GM19395 (cell line): Measurements from ENCODE around the gene TENM3.

Experiments
- ATAC-seq: cut with Tn5 transposase; IDR thresholded peaks from one replicate; pipeline ENCODE4 v1.9.1; 2021; ENCODE audit warnings: mild to moderate bottlenecking, moderate library complexity; ENCODE audit not compliant: unreplicated experiment

The TENM3 gene

DNA sequence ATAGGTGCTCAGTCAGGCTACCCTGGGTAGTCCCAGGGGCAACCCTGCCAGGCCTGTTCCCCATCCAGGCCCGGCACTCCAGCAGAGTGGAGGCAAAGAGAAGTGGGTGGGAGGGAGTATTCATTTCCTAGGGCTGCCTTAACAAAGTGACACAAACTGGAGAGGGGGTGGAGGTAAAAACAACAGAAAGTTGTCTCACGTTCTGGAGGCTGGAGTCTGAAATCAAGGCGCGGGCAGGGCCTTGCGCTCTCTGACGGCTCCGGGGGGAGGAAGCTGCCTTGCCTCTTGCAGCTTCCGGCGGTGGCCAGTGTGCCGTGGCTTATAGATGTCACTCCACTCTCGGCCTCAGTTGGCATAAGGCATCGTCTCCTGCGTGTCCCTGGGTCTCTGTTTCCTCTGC lies 583.2 kb downstream of the TENM3 start:
- ATAC-seq, result peak; percentile 57

DNA sequence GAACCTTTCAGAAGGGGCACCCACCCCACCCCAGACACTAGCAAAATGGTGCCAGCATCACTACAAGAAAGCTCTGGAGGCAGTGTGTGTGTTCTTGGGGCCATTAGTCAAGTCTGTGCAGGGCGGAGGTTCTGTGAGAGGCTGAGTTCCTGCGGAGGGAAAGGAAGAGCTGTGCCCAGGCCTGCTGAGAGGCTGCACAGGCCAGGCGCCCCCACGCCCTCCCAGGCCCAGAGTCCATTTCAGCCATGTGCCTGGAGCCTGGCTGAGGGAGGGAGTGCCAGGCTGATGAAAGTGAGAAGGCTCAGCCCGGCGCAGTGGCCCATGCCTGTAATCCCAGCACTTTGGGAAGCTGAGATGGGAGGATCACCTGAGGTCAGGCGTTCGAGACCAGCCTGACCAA lies 584.0 kb downstream of the TENM3 start:
- ATAC-seq, result no peak

DNA sequence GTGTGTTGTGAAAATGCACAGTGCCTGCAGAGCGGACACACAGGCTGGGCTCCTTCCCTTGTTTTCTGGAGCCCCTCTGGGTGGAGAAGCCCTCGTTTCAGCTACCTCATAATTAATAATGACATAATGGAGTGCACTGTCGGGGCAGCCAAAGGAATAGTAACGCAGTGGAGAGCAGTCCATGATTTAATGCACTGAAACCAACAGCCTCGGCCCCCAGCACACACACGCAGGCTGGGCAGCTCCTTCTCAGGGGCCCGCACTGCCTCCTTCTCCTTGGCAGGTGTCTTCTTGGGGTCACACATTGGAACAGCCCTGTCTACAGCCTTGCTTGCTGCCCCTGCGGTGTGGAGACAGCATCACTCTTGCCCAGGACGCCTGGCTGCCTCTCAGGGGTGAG lies 584.8 kb downstream of the TENM3 start:
- ATAC-seq, result no peak

DNA sequence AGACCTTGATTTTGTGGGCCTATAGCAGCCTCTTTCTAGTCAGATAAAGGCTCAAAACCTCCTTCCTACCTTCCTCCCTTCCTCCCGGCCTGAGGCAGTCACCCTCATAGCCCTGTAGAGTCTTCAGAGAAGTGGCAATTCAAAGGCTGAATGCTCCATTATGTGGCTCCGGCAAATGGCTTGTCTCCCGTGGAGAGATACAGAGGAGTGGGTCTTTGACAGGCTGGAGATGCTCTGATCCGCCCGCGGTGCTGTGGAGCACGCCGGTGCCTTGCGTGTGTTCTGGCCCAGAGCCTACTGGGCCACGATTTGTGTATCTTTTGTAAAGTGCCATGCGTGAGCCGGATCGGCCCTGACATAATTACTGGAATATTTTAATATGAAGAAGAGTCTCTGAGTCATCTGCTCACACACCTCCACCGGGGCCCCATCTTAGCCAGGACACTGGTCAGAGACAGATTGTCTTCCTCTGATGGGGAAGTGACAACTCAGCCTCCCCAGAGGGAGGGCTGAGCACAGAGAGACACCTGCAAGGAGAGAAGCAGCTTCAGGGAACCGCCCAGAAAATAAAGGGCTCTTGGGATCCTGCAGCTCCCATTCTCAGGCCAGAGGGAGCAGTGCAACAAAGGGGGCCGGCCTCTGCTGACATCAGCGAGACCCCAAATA lies 585.3 kb downstream of the TENM3 start:
- ATAC-seq, result peak; percentile 32

DNA sequence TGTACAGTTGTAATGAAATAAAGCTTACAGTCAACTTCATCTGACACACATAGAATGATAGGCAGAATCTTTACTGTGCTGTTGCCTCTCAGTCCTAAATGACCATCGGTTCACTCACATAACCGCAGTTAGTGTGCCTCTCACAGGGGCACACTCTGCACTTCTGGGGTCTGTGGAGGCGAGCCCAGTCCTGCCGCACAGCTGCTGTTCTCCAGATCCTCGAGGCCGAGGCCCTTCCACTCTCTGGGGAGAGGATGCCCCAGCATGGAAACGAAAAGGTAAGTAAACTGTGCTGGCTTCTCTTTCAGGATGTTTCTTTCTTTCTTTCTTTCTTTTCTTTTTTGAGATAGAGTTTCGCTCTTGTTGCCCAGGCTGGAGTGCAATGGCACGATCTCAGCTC lies 586.0 kb downstream of the TENM3 start:
- ATAC-seq, result no peak

DNA sequence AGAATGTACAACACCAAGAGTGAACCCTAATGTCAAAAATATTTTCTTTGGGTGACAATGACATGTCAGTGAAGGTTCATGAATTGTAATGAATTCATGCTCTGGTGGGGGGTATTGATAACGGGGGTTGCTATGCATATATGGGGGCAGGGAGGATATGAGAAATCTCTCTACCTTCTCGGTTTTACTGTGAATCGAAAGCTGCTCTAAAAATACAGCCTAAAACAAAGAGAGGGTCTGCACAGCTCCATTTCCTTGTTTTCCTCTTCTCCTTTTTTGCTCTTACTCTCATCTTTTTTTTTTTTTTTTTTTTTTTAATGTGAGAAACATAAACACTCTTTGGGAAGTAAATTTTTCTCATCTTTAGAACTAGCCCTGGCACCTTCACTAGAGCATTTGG lies 588.2 kb downstream of the TENM3 start:
- peak; percentile 34 for ATAC-seq

DNA sequence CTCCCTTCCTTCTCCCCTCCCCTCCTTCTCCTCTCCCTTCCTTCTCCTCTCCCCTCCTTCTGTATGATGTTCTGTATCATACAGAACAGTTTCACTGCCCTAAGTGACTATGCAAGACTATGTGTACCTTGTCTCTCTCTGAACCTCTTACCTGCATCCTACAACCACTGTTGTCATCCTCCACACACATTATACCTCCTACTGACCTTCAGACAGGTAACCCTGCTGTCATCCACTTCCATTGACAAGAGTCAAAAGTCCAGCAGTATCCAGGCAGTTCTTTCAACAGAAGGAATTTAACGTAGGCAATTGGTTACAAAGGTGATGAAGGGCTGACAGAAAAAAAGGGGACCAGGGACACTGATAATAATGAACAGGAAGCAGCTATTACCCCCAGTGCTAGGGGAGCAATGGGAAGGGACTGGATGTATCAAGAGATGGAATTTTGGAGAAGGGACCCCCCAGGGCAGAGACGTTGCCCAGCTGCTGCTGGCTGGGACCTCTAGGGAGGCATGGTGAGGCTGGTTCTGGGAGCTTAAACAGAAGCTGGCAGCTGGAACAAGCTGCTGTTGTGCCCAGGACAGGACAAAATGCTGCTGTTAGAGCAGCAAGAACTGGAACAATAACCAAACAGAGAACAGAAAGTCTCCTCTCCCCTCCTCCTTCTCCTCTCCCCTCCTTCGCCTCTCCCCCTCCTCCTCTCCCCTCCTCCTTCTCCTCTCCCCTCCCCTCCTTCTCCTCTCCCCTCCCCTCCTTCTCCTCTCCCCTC lies 589.3 kb downstream of the TENM3 start:
- ATAC-seq, result no peak

DNA sequence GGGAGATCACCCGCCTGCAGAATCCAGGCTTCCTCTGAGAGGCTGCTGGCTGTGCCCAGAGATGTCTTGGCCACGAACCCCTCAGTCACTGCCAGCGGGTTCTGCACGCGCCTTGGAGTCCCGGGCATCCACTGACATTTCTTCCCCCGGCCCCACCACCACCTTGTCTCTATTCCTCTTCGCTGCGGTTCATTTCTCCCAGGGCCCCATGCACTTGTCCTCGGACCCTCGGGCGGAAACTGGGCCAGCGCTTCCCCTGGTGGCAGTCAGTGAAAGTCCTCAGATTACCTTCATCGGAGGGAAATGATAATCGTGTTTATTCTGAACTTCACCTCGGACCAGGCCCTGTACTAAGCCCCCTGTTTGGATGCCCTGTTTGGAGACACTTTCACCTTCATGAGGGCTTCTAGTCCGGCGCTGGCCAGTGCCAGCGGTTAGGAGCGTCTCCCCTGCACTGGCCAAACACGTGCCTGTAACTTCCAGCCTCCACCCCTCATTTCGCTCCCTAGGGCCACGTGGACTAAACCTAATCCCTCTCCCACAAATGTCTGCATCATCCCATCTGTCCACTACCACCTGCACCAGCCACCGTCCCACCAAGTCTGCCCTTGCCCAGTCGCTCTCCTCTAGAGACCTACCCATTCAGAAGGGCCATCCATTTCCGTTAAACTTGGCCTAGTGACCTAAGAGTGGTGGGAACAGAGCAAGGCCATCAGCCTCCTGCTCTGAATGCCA lies 592.0 kb downstream of the TENM3 start:
- no peak for ATAC-seq

DNA sequence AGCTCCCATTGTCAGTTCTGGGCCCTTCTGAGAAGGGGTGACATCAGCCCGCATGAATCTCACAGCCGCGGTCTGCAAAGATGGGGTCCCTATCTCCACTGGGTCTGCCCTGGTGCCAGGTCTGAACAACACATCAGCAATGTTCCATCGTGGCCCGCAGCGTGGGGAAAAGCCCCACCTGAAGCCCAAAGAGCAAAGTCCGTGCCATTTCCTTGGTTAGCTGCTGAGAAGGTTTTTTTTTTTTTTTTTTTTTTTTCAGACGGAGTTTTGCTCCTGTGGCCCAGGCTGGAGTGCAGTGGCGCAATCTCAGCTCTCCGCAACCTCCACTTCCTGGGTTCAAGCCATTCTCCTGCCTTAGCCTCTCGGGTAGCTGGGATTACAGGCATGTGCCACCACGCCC lies 594.6 kb downstream of the TENM3 start:
- ATAC-seq, result no peak

DNA sequence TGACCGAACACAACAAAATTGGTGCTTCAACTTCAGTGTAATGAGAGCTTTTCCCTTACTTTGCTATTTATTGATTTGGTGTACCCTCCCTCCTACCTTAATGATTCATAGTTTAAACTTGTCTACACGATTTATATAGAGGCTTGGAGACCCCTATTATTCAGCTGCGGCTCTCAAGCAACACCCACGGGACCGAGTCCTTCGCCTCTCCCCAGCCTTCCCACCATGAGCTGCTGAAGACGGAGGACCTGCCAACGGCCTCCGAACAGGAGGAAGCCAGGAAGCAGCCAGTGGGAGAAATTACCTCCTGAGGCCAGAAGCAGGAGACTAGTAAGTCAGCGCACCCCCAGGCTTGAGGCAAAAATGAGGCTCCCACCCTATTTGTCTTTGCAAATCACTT lies 595.3 kb downstream of the TENM3 start:
- ATAC-seq, result no peak

DNA sequence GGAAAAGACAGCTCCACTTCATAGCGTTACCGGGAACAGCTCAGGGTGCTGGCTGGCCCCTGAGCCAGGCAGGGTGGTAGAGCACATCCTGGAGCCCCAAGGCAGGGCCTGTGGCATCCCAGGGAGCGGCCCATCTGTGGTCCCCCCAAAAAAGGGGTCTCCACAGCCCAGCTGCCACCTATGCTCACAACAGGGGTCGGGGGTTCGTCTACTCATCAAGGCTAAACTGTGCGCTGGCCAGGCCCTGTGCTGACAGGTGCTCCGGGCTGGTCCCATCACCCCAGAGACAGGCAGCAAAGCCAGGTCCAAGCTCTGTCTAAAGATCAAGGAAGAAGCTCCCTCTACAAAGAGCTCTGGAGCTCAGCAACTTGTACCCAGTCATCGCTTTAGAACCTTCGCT lies 596.1 kb downstream of the TENM3 start:
- no peak for ATAC-seq

DNA sequence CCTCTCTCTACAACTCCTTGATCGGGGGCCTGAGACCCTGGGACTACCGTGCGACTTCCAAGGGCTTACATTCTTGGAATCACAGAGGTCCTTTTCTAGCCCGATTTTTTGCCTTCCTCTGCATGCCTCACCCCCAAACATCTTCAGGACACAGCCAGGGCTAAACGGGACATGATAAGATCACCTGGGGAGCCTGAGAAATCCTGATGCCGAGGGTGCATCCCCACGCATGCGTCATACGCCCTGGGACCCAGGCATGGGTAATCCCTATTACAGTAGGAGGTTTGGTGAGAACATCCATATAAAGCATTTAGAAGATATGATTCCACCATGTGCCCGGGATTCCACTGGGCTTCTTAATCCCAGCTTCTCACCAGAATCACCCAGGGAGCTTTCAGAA lies 596.9 kb downstream of the TENM3 start:
- ATAC-seq, result no peak

DNA sequence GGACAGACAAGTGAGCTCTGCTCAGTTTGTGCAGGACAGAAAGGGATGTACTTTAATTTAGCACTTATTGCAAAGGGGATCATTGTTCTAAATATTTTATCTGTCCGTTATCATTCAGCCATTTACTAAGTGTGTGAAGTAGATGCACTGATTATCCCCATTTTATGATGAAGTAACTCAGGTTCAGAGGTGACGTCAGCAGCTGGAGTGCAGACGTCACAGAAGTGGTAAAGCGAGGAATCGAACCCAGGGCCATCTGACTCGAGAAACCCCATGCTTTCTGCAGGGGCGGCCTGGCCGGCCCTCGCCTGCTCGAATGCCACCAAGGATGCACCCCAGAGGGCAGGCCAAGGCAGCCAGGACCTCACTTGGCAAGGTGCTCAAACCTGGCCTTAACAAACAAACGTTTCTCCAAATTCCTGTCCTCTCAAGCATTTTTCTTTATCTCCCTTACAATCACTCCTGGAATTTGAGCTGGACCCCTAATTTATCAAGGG lies 599.0 kb downstream of the TENM3 start:
- ATAC-seq, result no peak

DNA sequence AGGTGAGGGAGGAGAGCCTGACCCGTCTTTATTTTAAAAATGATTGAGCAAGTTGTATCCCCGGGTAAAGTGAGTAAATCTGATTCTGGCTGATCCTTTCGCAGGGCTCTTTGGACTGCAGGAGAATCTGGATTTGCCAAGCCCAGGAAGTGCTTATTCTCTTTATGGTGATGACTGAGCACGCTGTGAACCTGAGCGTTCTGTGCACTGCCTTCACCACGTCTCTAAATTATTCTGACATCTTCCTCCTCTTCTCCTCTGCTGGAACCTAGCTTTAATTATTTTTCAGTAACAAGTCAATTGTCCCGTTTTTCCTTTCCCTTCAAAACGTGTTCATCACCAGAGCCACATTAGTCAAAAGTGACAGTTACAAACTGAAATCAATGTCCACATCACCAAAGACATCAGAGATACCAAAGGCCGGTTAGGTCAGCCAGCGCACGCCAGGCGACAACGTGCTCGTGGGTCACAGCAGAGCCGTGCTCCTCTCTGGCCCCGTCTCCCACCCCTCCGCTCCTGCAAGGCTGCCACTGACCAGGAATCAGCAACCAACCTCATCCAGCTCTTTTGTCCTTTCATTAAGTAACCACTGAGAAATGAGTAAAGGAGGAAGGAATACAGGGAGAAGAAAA lies 599.7 kb downstream of the TENM3 start:
- no peak for ATAC-seq

DNA sequence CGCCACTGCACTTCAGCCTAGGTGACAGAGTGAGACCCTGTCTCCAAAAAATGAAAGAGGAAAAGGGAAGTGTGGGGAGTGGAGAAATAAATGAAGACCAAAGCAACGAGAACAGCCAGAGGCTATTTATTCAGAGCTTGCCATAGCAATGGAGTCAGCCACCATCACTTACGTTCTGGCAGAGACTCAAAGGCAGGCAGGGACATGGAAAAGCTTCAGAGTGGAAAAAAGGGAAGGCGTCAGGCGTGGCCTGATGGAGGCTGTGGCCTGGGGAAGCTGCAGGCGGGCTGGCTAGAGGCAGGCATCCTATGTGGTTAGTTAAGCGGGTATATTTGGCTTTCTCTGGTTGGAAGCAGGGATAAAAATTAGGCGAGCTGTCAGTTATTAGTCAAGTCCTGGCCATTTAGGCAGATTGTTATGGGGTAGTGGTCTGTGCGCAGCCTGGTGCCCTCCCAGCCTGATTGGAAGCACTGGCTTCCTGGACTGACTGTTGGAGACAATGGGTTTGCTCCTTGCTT lies 600.7 kb downstream of the TENM3 start:
- ATAC-seq, result no peak

DNA sequence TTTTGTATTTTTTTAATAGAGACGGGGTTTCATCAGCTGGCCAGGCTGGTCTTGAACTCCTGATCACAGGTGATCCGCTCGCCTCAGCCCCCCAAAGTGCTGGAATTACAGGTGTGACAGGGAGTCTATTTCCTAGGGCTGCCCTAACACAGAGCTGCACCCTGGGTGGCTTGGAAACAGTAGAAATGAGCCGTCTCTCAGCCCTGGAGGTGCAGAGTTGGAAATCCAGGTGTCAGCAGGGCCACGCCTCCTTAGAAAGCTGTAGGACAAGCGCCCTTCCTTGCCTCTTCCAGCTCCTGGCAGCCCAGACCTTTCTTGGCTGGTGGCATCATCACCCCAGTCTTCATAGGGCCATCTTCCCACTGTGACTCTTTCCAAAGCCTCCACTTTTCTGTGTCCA lies 602.4 kb downstream of the TENM3 start:
- ATAC-seq, result no peak

DNA sequence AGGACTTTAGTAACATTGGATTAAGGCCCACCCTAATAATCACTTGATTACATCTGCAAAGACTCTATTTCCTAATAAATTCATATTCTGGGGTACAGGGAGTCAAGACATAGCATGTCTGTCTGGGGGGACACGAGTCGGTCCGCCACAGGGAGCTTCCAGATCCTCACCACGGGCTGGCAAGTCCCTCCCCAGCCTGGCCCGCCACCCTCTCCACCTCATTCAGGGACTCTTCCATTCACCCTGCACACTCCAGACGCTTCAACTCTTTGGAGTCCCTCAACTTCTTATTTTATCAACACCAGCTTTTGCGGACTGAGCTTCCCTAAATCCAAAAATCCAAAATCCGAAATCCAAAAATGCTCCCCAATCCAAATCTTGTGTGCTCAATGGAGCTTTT lies 602.8 kb downstream of the TENM3 start:
- no peak for ATAC-seq

DNA sequence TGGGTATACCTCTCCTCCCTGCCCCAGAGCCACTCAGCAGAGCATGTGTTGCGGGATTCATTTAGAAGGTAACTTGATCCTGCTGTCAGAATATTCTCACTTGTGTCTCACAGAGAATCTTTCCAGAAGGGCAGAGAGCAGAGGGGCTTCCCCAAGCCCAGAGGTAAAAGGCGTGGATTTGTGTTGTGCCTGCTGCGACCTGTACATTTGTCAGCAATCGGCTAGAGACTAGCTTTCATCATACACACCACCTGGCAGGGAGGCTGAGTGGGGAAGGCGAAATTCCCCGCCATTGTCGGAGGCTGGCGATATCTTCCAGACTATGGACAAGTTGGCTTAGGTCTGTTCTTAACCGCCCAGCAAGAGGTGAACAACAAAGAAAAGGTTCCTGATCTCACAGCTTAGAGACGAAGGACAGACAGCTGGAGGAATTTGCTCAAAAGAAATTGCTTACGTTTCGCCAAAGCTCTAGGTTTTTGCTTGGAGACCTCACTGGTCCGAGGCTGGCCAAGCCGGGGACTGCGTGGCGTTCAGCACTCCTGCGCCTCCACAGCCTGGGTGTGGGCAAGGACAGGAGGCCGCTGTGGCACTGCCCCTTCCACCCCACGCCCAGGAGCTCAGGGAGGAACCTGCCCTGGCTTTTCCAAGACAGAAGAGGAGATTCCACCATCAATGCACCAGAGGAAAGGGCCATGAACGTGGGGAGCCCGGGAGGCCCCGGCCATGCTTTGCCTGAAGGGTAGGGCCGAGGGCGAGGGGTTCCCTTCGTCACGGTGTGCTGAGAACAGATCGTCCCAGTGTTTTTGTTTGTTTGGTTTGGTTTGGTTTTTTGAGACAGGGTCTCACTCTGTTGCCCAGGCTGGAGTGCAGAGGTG lies 604.6 kb downstream of the TENM3 start:
- ATAC-seq, result no peak

DNA sequence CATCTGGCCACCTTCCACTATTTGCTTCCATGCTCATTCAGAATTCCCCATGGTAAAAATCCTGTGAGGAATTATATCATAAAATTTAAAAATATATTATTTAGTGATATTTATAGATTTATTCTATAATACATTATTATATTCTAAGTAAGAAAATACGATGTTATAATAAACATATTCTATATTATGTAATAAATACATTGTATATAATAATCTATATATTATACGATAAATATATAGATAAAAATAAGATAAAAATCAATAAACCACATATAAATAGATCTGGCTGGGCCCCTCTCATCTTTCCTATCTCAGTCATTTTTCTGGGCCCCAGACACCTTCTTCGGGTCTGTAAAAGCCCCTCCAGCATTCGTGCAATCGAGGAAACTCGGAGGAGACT lies 605.5 kb downstream of the TENM3 start:
- no peak for ATAC-seq
